Activated CD4-positive, CD25-positive, alpha-beta regulatory T cell treated with anti-CD3 and anti-CD28 coated beads, Interleukin-2, amount 50 U/mL, for 16 hours (primary cell): ENCODE results near the gene NUDT5.
"Not testable (repeated sequence)": the region's sequence is repeated elsewhere in the genome, so short reads cannot be mapped to it uniquely, and the experiment has no call there.

ENCODE experiments used
- DNase-seq: peaks from one replicate; pipeline ENCODE4 v3.0.0-alpha.2; 2020; ENCODE audit warnings: low read depth, low spot score

NUDT5 gene

DNA sequence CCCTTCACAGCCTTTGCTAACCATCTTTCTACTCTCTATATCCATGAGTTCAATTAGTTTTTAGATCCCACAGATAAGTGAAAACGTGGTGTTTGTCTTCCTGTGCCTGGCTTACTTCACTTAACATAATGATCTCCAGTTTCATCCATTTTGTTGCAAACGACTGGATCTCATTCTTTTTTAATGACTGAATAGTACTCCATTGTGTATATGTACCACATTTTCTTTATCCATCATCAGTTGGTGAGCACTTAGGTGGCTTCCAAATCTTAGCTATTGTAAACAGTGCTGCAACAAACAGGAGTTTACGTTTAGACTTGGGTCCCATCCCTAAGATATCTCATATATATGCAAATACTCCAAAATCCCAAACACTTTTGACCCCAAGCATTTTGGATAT, 9.4 kb upstream of the NUDT5 start:
- DNase-seq = no peak

DNA sequence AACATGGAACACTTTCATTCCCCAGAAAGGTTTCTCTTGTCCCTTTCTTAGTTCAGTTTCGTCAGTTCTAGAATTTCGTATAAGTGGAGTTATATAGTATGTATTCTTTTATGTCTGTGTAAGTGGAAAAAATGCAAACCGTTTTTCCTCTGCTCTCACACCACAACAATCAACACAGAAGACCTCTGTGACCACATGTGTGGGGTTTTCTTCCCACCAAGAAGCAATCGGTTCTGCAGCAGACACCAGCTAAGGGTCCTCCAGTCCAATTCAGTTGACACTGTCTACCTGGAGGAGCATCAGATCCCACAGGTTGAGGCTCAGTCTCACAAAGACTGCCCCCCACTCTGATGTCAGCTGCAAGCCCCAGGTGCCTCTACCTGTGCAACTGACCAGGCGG, 6.5 kb upstream of the NUDT5 start:
- no peak for DNase-seq

DNA sequence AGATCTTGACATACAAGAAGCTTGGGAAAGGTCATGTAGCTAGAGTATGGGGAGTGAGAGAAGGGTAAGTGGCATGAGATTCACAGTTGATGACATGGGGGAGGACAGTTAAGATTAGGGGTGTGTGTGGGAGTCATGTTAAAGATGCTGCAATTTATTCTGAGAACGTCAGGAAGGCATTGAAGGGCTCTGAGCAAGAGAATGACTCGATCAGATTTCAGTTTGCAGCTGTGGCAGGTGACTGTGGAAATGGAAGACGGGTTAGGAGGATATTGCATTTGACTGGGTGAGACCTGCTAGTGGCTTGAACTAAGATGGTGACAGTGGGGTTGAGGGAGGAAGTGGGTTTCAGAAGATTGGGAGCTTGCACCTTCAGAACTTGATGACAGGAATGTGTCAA, 5.9 kb upstream of the NUDT5 start:
- DNase-seq = no peak

DNA sequence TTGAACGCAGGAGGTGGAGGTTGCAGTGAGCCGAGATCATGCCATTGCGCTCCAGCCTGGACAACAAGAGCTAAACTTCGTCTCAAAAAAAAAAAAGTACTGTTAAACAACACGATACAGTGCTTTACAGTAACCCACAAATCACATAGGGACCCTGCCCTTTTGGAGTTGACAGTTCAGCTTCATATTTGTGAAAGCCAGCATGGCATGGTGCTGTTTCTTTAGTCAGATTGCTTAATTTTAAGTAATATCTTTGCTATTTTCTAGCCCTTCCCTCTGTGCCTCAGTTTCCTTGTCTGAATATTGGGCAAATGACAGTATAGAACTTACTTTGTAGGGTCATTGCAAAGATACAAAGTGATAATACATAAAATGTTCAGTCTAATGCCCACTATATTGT, 5.2 kb upstream of the NUDT5 start:
- no peak for DNase-seq

DNA sequence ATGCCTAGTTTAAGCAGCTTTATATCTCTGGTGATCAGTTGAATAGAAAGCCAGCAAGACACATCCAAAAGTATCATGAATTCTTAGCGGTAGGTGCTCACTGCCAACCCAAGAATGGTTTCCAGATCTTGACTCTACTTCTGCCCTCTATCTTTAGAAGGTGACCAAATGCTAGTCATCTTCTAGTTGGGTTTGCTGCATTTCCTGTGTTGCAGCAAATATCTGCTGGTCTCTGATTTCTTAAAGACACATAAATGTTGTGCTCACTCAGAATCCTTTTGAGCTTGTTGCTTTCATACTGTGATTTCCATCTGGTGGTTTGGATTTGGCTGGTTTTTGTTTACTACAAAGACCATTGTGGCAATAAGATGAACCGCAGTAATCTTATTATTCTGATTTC, 2.5 kb upstream of the NUDT5 start:
- DNase-seq = no peak

DNA sequence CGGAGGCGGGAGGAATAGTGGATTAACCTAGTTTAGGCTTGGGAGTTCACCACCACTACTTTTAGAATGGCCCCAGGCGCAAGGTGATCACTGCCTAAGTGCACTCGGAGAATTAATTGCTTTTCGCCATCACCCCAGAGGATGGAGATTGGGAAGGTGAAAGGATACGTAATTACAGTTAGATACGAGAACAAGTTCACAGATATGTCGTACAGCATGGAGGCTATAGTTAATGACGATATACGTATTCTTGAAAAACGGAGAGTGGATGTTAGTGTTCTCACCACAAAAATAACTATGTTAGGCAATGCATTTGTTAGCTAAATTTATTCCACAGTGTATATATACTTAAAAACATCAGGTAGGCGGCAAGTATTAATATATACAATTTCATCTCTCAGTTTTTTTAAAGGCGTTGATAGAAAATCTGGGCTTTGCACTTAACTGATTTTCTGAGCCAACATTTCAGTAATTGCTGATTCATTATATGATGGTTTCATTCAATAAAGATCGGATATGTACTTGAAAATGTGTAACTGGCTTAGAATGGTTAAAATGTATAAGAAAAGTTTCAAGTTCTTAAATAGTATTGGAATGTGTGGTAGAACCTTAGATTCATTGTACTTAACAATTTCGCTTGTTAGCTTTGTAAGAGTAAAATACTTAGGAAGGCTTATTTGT, 980 bp upstream of the NUDT5 start:
- DNase-seq = no peak

DNA sequence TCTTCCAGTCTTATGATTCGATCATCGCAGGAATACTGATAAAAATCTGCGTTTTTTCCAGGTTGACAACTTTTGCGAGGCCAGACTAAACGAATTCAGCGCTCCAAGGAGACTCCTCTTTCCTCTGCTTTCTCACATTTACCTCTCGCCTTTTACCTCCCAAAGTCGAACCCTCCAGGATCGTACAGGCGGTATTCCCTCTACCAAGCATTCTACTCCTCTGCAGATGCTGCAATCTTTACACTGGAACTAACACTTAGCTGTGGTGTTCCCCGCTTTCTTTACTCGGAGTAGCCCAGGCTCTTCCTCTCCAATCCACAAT, 449 bp downstream of the NUDT5 start:
- DNase-seq = no peak

DNA sequence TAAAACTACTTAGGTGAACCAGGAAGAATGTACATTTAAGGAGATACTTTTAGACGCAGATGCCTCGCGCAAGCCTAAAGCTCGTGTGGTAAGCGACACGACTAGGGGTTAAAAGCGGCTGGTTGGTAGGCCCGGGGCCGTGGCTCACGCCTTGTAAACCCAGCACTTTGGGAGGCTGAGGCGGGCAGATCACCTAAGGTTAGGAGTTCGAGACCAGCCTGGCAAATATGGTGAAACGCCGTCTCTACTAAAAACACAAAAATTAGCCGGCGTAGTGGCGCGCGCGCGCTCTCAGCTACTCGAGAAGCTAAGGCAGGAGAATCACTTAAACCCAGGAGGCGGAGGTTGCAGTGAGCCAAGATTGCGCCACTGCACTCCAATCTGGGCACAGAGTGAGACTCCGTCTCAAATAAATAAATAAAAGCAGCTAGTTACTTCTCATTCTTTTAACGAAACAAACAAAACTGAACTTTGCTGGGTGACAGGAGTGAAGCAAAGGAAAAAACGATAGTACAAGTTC, 879 bp downstream of the NUDT5 start:
- DNase-seq = peak; percentile 10

DNA sequence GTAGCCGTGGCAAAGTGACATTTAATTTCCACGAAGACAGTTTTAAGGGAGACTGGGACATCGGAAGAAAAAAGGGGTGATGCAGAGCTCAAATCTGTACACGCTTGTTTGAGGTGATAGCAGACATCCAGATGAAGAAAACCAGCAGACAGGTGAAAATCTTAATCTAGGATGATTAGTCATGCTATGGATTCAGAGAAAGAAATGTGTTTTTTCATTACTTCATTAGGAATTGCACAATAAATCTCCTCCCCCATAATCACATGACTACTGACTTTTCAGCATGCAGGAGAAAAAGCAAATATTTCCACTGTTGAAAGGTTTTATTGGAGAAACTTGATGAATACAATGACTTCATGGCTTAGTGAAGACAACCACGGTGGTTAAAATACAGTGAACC, 2.5 kb downstream of the NUDT5 start:
- no peak for DNase-seq

DNA sequence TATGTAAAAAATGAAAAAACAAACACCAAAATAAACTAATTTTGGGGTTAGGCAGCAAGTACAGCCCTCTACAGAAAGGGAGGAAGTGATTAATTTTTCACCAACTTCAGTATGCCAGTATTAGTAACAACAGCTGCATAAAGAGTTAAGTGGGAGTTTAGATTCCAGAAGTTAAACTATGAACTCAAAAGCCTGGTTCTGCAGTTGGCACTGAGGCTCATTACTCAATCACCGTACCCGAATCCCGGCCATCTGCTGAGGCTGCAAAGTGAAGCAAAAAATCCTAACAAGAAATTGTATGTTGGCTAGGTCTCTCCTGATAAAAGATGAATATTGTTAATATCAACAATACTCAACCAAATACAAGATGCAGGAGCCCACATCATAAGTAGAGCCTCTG, 4.0 kb downstream of the NUDT5 start:
- DNase-seq = no peak

DNA sequence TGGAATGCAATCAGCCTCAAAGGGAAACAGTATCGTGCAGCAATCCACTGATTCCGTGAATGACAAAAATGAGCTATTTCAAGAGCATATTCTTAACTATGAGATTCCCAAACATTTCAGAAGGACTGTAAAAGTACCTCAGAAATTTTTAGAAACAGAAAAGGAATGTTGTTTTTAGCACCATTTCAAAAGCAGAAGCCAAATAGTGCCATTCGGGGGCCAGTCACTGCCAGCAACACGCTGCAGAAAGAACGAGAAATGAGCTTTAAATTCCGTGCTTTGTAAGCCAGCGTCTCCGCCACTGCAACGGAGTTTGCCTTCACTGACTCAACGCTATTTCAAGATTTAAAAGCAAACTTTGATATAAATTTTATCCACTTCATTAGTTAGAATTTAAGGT, 6.3 kb downstream of the NUDT5 start:
- no peak for DNase-seq

DNA sequence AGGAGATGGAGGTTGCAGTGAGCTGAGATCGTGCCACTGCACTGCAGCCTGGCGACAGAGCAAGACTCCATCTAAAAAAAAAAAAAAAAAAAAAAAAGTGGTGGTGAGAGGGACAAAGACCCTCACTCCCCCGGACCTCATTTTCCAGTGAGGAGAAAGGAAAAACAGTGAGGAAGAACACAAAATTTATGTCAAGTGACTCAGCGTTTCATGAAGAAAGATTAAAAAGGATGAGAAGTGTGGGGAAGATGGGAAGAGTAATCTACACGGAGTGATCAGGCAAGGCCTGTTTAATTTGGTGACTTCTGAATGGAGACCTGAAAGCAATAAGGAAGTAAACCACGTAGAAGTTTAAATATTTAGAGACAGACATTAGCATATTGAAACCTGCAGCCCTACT, 7.0 kb downstream of the NUDT5 start:
- no peak for DNase-seq

DNA sequence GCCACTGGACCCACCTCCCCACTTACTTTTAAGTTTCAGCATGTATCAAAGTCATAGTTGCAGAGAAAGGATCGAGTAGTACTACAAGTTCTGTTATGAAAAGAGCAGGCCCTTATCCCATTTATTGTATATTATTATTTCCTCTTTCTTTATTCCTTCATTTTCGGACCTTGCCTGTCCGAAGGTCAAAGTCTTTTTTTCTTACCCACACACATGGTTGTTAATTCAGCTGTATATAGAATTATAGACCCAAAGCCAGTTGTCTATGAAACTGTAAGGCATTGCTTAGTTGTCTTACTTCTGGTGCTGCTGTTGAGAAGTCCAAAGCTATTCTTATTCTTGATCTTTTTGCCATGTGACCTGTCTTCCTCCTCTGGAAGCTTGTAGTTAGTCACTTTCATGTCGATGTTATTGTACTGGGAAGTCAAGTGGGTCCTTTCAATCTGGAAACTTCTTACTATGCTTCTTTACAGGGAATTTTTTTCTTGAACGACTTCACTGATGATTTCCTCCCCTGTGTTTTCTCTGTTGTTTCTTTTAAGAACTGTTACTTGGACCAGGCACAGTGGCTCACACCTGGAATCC, 8.3 kb downstream of the NUDT5 start:
- DNase-seq = no peak

DNA sequence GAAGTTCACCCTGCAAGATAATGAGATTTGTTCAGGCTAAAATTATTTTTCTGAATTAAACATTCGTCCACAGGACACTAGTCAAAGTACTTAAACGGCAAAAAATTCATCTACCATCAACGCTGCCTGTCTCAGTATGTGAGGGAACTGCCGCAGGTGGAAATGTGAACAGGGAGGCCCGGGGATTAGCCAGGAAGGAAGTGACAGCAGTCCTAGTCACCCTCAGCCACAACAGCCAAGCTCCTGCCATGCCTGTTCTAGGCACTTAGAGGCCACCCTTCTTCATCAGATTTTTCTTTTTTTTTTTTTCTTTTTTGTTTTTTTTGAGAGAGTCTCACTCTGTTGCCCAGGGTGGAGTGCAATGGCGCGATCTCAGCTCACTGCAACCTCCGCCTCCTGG, 9.4 kb downstream of the NUDT5 start:
- no peak for DNase-seq

DNA sequence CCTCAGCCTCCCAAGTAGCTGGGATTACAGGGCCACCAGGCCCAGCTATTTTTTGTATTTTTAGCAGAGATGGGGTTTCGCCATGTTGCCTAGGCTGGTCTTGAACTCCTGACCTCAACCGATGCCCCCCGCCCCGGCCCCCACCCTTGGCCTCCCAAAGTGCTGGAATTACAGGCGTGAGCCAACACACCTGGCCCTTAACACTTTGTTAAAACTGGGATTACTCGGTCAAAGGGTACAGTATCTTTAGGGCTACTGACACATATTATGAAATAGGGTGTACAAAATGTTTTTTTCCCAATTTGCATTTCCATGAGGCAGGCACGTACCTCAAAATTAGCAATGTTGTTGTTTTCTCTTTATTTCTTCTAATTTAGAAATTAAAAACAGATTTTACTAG, 11.5 kb downstream of the NUDT5 start:
- DNase-seq = no peak

DNA sequence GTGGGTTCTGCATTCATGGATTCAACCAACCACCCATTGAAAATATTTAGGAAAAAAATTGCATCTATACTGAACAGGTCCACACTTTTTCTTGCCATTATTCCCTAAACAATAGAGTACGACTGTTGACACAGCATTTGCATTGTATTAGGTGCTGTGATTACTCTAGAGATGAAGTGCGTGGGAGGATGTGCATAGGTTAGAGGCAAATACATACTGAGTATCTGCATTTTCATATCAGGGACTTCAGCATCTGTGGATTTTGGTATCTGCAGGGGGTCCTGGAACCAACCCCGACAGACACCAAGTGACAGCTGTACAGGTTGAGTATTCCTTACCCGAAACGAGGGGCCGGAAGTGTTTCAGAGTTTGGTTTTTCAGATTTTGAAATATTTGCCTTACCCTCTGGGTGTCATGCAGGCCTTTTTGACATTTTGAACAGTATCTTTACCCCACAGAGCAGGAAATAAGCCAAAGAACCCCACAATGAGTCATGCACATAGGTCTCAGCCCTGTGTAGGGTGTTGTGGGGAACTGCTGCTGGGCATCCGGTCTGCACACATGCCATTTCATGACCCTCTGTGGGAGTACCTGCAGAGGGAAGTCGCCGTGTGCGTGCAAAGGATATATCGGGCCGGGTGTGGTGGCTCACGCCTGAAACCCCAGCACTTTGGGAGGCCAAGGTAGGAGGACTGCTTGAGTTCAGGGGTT, 14.5 kb downstream of the NUDT5 start:
- peak; percentile 41 for DNase-seq

DNA sequence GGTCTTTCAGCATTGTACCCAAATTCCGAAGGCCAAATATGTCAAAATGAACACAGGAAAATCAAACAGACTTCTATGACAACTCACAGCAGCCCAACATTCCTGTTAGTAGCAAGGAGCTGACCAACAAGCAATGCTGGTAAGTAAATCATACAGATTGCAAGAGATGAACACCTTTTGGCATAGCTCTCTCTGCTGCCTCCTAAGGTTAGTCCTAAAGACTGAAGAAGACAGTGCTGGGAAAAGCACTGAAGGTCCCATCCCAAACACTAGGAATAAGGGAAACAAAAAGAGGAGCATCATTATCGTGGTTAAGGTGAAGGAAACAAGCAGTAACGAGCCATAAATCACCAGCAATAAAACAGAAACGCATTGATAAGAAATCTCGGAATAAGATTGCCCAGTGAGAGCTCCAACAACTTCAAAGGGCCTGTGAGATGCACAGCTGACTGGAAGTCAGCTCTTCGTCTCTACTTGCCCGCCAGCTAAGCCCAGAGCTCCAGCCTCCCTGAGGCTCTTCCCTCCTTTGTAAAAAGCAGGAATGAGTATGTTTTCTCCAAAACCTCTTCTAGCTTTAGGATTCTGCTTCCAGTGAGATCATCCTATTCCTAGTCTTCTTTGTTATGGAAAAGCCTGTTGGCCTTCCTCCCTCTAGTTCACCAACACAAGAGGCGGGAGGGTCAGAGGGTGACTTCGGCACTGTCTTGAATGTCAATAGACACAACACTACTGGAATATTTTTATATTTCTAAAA, 15.3 kb downstream of the NUDT5 start:
- no peak for DNase-seq

DNA sequence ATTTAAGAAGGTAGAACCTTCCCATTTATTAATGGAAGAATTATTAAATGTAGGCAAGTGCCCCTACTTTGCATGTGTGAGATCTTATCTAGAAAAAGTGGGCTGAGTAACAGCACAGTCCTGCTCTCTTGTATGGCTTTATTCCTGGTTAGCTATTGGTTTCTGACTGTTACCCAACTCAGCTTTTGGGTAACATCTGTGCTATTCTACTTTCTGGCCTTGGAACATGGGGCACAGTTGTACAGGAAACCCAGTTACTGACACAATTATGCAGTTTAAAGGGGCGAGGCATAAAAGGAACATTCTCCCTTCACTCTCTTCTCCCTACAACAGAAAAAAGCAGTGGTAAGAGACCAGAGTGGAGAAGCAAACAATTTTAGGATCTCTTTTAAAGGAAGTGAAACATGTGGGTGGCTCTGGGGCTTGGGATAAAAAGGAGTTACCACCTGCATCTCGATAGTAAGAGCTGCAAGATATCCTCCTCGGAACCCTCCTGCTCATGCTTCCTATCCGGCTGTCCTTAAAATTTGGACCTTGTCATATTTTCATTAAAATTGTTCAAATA, 16.0 kb downstream of the NUDT5 start:
- DNase-seq = no peak

DNA sequence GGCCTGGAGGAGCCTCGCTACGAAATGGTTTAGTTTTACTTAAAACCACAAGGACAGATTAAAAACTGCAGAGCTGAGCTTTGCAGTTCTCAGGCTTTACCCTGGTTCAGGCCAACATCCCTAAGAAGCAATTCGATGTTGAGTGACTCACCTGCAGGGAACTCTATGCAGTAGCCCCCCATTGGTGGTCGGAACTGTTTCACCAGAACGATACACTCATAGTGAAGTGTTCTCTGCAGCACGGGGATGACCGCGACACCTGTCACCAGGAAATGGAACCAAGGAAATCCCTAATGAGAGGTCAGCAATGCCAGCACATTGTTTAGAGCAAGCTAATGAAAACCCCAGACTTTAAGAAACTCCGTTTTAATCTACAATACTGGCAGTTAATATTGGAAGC, 18.0 kb downstream of the NUDT5 start:
- no peak for DNase-seq

DNA sequence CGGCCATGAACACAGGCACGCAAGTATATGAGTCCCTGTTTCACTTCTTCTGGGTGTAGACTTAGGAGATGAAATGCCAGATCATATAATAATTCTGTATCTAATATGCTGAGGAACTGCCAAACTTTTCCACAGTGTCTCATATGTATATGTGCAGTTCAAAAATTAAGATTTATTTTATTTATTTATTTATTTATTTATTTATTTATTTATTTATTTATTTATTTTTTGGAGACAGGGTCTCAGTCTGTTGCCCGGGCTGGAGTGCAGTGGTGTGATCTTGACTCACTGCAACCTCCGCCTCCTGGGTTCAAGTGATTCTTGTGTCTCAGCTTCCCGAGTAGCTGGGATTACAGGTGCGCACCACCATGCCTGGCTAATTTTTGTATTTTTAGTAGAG, 24.2 kb downstream of the NUDT5 start:
- not testable (repeated sequence) for DNase-seq

DNA sequence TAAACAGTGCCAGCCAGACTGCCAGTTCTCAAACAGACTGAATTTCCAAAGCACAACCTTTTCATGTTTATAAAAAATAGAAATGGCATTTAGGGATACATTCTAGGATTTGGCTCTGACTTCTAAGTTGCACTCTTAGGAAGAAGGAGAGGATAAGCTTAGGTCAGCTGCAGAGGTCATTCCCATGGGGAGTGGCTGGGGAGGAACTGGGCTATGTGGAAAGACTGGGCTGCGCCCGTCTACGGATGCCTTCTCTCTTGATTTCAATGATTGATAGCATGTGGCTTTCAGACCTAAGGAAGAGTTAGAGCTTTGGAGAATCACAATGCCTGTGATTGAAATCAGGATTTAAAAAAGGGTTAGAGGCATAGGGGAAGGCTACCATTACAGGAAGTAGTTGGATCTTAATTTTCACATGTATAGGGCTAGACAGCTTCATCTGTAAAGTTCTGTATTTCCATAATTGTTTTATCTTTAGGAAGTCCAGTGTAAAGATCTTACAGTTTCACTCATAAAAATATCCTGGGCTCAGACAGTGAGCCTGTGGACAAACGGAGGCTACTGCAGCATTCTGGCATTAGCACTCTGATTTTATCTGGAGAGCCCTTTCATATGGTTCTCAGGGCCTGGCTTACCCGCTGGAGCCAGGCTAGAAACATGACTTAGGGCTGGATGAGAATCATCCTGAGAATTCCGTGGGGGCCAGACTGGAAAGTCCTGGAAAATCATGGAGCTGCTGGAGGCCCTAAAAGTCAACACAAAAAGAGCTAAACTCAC, 29.5 kb downstream of the NUDT5 start:
- no peak for DNase-seq
